GM12801 (cell line): Measurements from ENCODE around the gene MDN1.

ENCODE experiments used
- TF ChIP-seq, protein P1 (sequence below): IDR thresholded peaks from one replicate; pipeline ENCODE4 v1.5.1; 2011; ENCODE audit warnings: control low read depth; ENCODE audit not compliant: insufficient read length; ENCODE audit errors: extremely low read depth

MDN1 gene

DNA sequence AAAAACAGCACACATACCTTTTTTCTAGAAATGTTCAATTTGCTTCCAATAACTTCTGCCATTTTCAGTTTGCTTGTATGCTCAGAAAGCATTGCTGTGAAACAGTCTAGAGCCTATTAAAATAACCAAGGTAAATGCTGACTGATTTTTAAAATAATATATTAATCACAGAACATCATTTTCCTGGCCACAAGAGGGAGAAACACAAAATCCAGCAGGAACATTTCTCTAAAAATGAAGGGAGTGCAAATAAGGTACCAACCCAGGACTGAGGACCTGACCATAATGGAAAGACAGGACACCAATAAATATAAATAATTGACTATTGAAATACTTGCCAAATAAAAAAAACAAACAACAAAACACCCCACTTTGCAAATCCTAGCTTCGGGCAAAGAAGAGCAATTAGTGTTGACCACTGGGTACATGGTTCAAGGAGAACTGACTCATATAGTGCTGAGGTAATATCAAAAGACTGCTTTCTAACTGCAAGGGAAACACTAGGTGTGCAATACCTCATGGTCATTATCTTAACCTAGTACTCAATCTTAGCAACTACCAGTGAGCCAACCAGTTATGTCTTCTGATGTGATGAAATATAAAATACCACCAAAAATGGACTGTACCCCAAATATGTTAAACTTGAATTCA lies 42.9 kb downstream of the MDN1 start:
- TF ChIP-seq, protein P1, sequence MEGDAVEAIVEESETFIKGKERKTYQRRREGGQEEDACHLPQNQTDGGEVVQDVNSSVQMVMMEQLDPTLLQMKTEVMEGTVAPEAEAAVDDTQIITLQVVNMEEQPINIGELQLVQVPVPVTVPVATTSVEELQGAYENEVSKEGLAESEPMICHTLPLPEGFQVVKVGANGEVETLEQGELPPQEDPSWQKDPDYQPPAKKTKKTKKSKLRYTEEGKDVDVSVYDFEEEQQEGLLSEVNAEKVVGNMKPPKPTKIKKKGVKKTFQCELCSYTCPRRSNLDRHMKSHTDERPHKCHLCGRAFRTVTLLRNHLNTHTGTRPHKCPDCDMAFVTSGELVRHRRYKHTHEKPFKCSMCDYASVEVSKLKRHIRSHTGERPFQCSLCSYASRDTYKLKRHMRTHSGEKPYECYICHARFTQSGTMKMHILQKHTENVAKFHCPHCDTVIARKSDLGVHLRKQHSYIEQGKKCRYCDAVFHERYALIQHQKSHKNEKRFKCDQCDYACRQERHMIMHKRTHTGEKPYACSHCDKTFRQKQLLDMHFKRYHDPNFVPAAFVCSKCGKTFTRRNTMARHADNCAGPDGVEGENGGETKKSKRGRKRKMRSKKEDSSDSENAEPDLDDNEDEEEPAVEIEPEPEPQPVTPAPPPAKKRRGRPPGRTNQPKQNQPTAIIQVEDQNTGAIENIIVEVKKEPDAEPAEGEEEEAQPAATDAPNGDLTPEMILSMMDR = no peak

DNA sequence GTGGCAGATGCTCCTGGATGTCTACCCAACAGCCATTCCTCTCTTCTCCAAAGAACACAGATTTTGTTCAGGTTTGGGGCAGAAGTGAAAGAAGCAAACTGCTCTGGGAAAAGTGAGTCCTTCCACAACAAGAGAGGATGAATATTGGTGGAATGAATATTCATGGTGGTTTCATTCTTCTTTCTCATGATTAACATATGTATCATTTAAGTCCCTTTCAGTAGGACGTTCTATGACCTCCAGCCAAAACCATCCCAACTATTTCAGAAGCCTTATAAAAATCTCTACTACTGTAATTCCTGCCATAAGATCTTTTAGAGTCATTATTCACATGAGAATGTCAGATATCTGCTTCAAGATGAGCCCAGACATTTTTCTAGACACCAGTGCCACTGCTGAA lies 44.4 kb downstream of the MDN1 start:
- TF ChIP-seq, protein P1 = no peak

DNA sequence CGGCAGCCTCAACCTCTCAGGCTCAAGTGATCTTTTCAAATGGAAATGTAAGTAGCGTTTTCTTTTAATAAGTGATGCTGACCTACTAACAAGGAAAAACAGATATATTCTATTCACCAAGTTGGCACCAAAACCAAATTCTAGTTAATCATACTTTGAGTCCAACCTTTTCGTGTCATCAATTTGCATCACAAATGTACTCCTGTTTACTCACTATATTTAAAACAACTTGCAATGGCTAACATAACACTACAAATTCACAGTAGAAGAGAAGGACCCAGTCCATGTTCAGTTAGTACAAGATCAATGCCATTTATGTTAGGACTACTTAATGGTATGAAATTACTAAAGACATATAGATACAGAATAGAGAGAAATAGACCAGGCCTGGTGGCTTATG lies 50.0 kb downstream of the MDN1 start:
- TF ChIP-seq, protein P1 = no peak

DNA sequence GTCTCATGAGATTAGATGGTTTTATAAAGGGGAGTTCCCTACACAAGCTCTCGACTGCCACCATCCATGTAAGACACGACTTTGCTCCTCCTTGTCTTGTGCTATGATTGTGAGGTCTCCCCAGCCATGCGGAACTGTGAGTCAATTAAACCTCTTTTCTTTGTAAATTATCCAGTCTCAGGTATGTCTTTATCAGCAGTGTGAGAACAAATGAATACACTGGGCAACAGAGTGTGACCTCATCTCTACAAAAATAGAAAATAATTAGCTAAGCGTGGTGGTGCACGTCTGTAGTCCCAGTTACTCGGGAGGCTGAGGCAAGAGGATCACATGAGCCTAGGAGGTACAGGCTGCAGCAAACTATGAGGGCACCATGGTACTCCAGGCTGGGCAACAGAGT lies 51.3 kb downstream of the MDN1 start:
- TF ChIP-seq, protein P1 = no peak

DNA sequence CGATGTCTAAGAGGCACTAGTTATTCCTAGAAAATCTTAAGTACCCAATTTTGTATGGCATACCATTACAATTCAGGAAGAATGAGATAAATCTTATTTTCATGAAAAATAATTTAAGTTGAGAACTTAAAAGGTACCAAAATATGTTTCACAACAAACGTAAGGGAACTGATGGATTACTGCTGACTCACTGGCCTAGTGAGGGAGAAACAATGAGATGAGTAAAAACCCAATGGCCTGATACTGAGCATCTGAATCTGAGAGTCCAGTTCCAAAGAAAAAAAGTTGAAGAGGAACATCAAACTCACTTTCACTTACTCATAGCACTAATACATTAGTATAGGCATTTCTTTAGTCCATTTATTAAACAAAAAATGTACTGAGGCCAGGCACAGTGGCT lies 56.0 kb downstream of the MDN1 start:
- TF ChIP-seq, protein P1 = no peak

DNA sequence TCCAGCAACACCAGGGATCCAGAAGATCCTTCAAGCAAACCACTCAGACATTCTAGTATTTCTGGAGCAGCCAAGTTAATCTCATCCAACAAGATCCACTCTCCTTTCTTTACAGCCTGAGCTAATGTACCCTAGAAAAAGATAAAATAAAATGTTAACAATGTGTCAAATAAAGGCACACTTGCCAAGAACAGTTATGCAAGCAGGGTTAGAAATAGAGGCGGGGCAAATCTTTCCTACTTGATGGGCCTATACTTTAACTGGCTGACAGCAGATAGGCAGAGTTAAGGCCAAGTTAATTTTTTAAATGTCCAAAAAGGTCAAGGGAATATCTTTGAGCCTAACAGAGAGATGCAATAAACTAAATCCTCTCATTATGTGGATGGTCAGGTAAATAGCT lies 60.8 kb downstream of the MDN1 start:
- TF ChIP-seq, protein P1 = no peak

DNA sequence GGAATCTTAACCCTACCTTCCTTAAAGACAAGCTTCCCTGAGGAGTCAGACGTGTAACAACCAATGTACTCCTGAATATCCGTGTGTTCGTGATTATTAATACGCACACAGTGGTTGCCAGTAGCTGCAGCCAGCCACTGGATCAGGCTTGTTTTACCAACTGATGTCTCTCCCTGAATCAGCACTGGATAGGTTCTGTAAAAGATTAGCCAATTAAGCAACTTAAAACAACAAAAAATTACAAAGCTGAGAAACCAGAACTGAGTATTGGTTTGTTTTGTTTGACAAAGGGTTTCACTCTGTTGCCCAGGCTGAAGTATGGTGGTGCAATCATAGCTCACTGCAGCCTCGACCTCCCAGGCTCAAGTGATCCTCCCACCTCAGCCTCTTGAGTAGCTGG lies 69.3 kb downstream of the MDN1 start:
- TF ChIP-seq, protein P1 = no peak
